ENCODE data around the gene MEX3D. TPM values are rescaled to one million over a fixed set of nuclear protein-coding genes. Genes with fewer than 3 reads are reported as not detected.

The MEX3D gene
- total RNA-seq, 6 experiments from 2014 or later = 6.7 to 16.6 (median 10.3) TPM

- ATAC-seq (peak in 3 of 4 donors; percentile 3 to 14 (median 14)), DNase-seq (no peak)
- Histone ChIP-seq H3K9me3 (no peaks in the 10 kb centered on the region), H3K27me3 (no peaks in the 10 kb centered on the region), H3K36me3 (peaks cover 0 to 31% (median 6%) of the 10 kb centered on the region in 4 donors), H3K4me1 (no peaks in the 10 kb centered on the region), H3K4me3 (no peak overlapping the region), H3K27ac (no peak overlapping the region)
- intact Hi-C loops (cut with DNase I) = no loop called here
- WGBS (ENCODE audit: insufficient coverage, low coverage, low lambda C conversion rate, missing lambda C conversion rate) = no CpG with 5 or more reads among the region's 30 CpGs
- no peak for TF ChIP-seq CTCF (IDR thresholded peaks at IDR 0.05)
- no peak for TF ChIP-seq POLR2A (IDR thresholded peaks at IDR 0.05)
Measured at GRCh38 chr19:1576242-1577089, 8.3 kb upstream of the MEX3D start.

GRCh38 chr19:1575323-1576241 is 7.5 kb upstream of the MEX3D start:
- Histone ChIP-seq H3K4me1 (no peaks in the 10 kb centered on the region), H3K9me3 (no peaks in the 10 kb centered on the region), H3K27me3 (no peaks in the 10 kb centered on the region), H3K4me3 (no peak overlapping the region), H3K27ac (no peak overlapping the region), H3K36me3 (peaks cover 0 to 22% (median 0%) of the 10 kb centered on the region in 4 donors)
- 83% methylated on average over 9 of the region's 22 CpGs for WGBS (ENCODE audit: insufficient coverage, low coverage, low lambda C conversion rate, missing lambda C conversion rate)
- no peak for TF ChIP-seq POLR2A (IDR thresholded peaks at IDR 0.05)
- TF ChIP-seq CTCF (IDR thresholded peaks at IDR 0.05) = no peak
- intact Hi-C loops (cut with DNase I) = no loop called here
- no peak for DNase-seq
- peak in 3 of 4 donors; percentile 3 to 19 (median 4) for ATAC-seq

- H3K9me3 ChIP-seq = no peaks in the 10 kb centered on the region
- DNase-seq (no peak), ATAC-seq (no peak)
- no peaks in the 10 kb centered on the region for H3K27me3 ChIP-seq
- no peak for TF ChIP-seq POLR2A (IDR thresholded peaks at IDR 0.05)
- TF ChIP-seq CTCF (IDR thresholded peaks at IDR 0.05) = no peak
- intact Hi-C loops (cut with DNase I) = no loop called here
- H3K27ac ChIP-seq = no peak overlapping the region
- H3K4me3 ChIP-seq = no peak overlapping the region
- no peaks in the 10 kb centered on the region for H3K4me1 ChIP-seq
- peaks cover 0 to 11% (median 0%) of the 10 kb centered on the region in 4 donors for H3K36me3 ChIP-seq
- 88% methylated on average over 3 of the region's 34 CpGs for WGBS (ENCODE audit: insufficient coverage, low coverage, low lambda C conversion rate, missing lambda C conversion rate)
Measured at GRCh38 chr19:1574354-1575136, 6.4 kb upstream of the MEX3D start.

DNA sequence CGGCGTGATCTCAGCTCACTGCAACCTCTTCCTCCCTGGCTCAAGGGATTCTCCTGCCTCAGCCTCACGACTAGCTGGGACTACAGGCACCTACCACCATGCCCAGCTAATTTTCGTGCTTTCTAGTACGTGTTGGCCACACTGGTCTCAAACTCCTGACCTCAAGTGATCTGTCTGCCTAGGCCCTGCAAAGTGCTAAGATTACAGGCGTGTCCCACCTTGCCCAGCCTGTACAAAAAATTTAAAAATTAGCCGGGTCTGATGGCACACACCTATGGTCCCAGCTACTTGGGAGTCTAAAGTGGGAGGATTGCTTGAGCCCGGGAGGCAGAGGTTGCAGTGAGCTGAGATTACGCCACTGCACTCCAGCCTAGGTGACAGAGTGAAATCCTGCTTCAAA is 4.7 kb upstream of the MEX3D start:
- 83% methylated on average over 9 of the region's 9 CpGs for WGBS (ENCODE audit: insufficient coverage, low coverage, low lambda C conversion rate, missing lambda C conversion rate)
- intact Hi-C loops (cut with DNase I) = no loop called here

More for the DNA sequence above, 4.7 kb upstream of the MEX3D start:
- peaks cover 0 to 7% (median 0%) of the 10 kb centered on the region in 4 donors for H3K36me3 ChIP-seq
- TF ChIP-seq POLR2A (IDR thresholded peaks at IDR 0.05) = no peak
- TF ChIP-seq CTCF (IDR thresholded peaks at IDR 0.05) = no peak
- H3K4me3 ChIP-seq = no peak overlapping the region
- H3K4me1 ChIP-seq = peaks cover 0 to 3% (median 0%) of the 10 kb centered on the region in 4 donors
- DNase-seq (no peak), ATAC-seq (no peak)
- no peaks in the 10 kb centered on the region for H3K9me3 ChIP-seq
- H3K27ac ChIP-seq = no peak overlapping the region
- no peaks in the 10 kb centered on the region for H3K27me3 ChIP-seq

All from right lobe of liver (tissue), 6 donors.